ENCODE data around the gene EBF3.

EBF3 gene

GRCh38 chr10:129909080-129909479 is 55.0 kb downstream of the EBF3 start:
- CTCF ChIA-PET, result no interaction called here
- no peak for TF ChIP-seq CTCF (IDR thresholded peaks at IDR 0.05; ENCODE audit: control extremely low read depth, extremely low read depth, low read depth, missing control alignments)

GRCh38 chr10:129908406-129908805 is 55.7 kb downstream of the EBF3 start:
- no peak for DNase-seq (ENCODE audit: extremely low spot score)
- ChIA-PET CTCF (no interaction called here), POLR2A (no interaction called here)
- no peak for TF ChIP-seq CTCF (IDR thresholded peaks at IDR 0.05; ENCODE audit: control extremely low read depth, extremely low read depth, low read depth, missing control alignments)

More at GRCh38 chr10:129909080-129909479, 55.0 kb downstream of the EBF3 start:
- DNase-seq (ENCODE audit: extremely low spot score), result no peak
- POLR2A ChIA-PET, result no interaction called here

GRCh38 chr10:129905553-129905952 is 58.5 kb downstream of the EBF3 start:
- CTCF ChIA-PET, result no interaction called here

GRCh38 chr10:129904323-129904722 is 59.8 kb downstream of the EBF3 start:
- no peak for DNase-seq (ENCODE audit: extremely low spot score)
- CTCF ChIA-PET, result interaction anchor here (1.9 kb wide), 1 partner anchor 15 kb away, joined by 5 read pairs; no protein-coding TSS in a partner anchor
- no peak for TF ChIP-seq CTCF (IDR thresholded peaks at IDR 0.05; ENCODE audit: control extremely low read depth, extremely low read depth, low read depth, missing control alignments)
- POLR2A ChIA-PET, result no interaction called here

More at GRCh38 chr10:129905553-129905952, 58.5 kb downstream of the EBF3 start:
- TF ChIP-seq CTCF (IDR thresholded peaks at IDR 0.05; ENCODE audit: control extremely low read depth, extremely low read depth, low read depth, missing control alignments), result no peak
- POLR2A ChIA-PET, result no interaction called here
- DNase-seq (ENCODE audit: extremely low spot score), result no peak

GRCh38 chr10:129901389-129902006 is 62.6 kb downstream of the EBF3 start:
- no peak for DNase-seq (ENCODE audit: extremely low spot score)
- TF ChIP-seq CTCF (IDR thresholded peaks at IDR 0.05; ENCODE audit: control extremely low read depth, extremely low read depth, low read depth, missing control alignments), result no peak
- CTCF ChIA-PET, result no interaction called here
- POLR2A ChIA-PET, result no interaction called here

GRCh38 chr10:129900825-129901224 is 63.2 kb downstream of the EBF3 start:
- no peak for DNase-seq (ENCODE audit: extremely low spot score)
- ChIA-PET CTCF (no interaction called here), POLR2A (no interaction called here)
- no peak for TF ChIP-seq CTCF (IDR thresholded peaks at IDR 0.05; ENCODE audit: control extremely low read depth, extremely low read depth, low read depth, missing control alignments)
